ENCODE data around the gene SLC5A11.

Gene SLC5A11

DNA sequence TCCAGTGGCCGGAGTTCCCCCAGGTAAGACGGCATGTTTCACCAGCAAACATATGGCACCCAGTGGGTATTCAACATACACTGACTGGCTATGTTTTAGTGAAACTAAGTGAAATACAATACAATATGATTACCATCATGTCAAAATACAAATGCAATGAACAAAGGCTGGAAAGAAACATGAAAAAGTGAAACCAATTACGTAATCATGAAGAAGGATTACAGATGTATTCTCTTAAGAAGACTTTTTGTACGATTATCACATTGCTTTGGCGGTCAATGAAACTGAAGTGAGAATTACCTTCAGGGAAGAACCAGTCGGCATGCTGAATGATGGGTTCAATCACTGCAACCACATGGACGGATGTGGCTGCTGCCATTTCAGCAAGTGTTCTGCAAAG is 97.7 kb downstream of the SLC5A11 start:
- H3K27me3 ChIP-seq (replicated peaks): no peaks in the 10 kb centered on the region
- H3K4me3 ChIP-seq (ENCODE audit: low read depth, low read length): no peak overlapping the region
- in situ Hi-C loops (cut with HindIII; ENCODE audit: low pct_ligation_motif_present, low sequenced_read_pairs): no loop called here
- TF ChIP-seq, protein P1, sequence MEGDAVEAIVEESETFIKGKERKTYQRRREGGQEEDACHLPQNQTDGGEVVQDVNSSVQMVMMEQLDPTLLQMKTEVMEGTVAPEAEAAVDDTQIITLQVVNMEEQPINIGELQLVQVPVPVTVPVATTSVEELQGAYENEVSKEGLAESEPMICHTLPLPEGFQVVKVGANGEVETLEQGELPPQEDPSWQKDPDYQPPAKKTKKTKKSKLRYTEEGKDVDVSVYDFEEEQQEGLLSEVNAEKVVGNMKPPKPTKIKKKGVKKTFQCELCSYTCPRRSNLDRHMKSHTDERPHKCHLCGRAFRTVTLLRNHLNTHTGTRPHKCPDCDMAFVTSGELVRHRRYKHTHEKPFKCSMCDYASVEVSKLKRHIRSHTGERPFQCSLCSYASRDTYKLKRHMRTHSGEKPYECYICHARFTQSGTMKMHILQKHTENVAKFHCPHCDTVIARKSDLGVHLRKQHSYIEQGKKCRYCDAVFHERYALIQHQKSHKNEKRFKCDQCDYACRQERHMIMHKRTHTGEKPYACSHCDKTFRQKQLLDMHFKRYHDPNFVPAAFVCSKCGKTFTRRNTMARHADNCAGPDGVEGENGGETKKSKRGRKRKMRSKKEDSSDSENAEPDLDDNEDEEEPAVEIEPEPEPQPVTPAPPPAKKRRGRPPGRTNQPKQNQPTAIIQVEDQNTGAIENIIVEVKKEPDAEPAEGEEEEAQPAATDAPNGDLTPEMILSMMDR (IDR thresholded peaks at IDR 0.05; ENCODE audit: low read depth, low read length, missing control alignments): no peak
- no peak overlapping the region for H3K27ac ChIP-seq
- H3K36me3 ChIP-seq (replicated peaks): peaks cover 56% of the 10 kb centered on the region
- DNase-seq: no peak

DNA sequence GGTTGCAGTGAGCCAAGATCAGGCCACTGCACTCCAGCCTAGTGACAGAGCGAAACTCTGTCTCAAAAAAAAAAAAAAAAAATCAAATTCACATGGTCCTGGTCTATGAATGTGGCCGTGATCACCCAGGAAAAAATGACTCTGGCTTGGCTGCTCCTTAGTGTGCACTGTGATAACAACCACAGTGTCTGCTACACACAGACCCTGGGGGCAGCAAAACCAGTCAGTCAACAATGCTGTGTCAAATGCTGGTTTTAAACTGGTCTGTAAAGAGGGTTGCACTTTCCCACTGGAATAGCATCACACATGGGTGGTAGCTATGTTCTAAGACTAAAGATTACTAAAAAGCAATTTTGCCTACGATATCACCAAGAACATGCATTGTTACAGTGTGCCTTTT is 98.4 kb downstream of the SLC5A11 start:
- in situ Hi-C loops (cut with HindIII; ENCODE audit: low pct_ligation_motif_present, low sequenced_read_pairs): no loop called here
- TF ChIP-seq, protein P1 (IDR thresholded peaks at IDR 0.05; ENCODE audit: low read depth, low read length, missing control alignments): no peak
- no peak for DNase-seq

DNA sequence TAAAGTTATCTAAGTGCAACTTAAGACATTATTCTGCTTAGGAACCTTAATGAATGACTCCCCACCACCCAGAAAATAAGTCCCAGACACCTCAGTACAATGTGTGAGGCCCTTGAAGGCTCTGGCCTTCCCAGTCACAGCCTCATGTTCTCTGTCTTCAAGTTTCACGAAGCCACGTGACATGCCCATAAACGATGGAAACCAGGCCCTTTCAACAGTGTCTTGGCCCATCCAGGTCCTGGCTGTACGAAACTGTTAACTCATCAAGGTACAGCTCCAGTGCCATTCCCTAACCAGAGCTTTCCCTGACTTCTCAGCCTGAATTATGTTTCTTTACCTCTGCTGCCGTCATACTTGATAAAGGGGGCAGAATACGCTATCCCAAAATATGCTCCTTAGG is 100.4 kb downstream of the SLC5A11 start:
- in situ Hi-C loops (cut with HindIII; ENCODE audit: low pct_ligation_motif_present, low sequenced_read_pairs): no loop called here
- DNase-seq: no peak
- no peak overlapping the region for H3K27ac ChIP-seq
- H3K4me3 ChIP-seq (ENCODE audit: low read depth, low read length): no peak overlapping the region
- peaks cover 39% of the 10 kb centered on the region for H3K36me3 ChIP-seq (replicated peaks)
- TF ChIP-seq, protein P1 (IDR thresholded peaks at IDR 0.05; ENCODE audit: low read depth, low read length, missing control alignments): no peak
- H3K27me3 ChIP-seq (replicated peaks): no peaks in the 10 kb centered on the region

More for the DNA sequence above, 98.4 kb downstream of the SLC5A11 start:
- Histone ChIP-seq H3K36me3 (replicated peaks) (peaks cover 53% of the 10 kb centered on the region), H3K27ac (no peak overlapping the region), H3K4me3 (ENCODE audit: low read depth, low read length) (no peak overlapping the region), H3K27me3 (replicated peaks) (no peaks in the 10 kb centered on the region)

DNA sequence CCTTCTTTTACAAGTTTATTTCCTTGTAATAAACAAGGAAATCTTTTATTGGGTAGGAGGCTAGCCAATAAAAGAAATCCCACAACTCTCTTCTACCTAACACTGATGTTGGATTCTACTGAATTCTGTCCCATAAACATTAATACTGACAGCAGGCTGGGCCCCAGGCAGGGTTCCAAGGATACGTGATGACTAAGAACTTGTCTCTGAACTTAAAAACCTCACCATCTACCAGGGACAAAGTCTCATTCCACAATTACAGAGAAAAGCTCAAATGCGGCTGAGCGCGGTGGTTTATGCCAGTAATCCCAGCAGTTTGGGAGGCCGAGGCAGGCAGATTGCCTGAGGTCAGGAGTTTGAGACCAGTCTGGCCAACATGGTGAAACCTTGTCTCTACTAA is 104.5 kb downstream of the SLC5A11 start:
- H3K27ac ChIP-seq: no peak overlapping the region
- TF ChIP-seq, protein P1 (IDR thresholded peaks at IDR 0.05; ENCODE audit: low read depth, low read length, missing control alignments): no peak
- DNase-seq: peak; percentile 72
- H3K36me3 ChIP-seq (replicated peaks): peaks cover 55% of the 10 kb centered on the region
- H3K4me3 ChIP-seq (ENCODE audit: low read depth, low read length): no peak overlapping the region
- in situ Hi-C loops (cut with HindIII; ENCODE audit: low pct_ligation_motif_present, low sequenced_read_pairs): no loop called here
- H3K27me3 ChIP-seq (replicated peaks): no peaks in the 10 kb centered on the region

DNA sequence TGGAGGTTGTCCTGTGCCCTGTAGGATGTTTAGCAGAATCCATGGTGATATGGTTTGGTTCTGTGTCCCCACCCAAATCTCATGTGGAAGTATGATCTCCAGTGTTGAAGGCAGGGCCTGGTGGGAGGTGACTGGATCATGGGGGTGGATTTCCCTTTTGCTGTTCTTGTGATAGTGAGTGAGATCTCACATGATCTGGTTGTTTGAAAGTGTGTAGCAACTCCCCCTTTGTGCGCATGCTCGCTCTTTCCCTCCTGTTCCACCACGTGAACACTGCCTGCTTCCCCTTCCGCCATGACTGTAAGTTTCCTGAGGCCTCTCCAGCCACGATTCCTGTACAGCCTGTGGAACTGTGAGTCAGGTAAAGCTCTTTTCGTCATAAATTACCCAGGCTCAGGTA is 107.5 kb downstream of the SLC5A11 start:
- H3K27ac ChIP-seq: no peak overlapping the region
- H3K36me3 ChIP-seq (replicated peaks): peaks cover 67% of the 10 kb centered on the region
- H3K4me3 ChIP-seq (ENCODE audit: low read depth, low read length): no peak overlapping the region
- DNase-seq: no peak
- in situ Hi-C loops (cut with HindIII; ENCODE audit: low pct_ligation_motif_present, low sequenced_read_pairs): no loop called here
- TF ChIP-seq, protein P1 (IDR thresholded peaks at IDR 0.05; ENCODE audit: low read depth, low read length, missing control alignments): no peak
- H3K27me3 ChIP-seq (replicated peaks): no peaks in the 10 kb centered on the region

DNA sequence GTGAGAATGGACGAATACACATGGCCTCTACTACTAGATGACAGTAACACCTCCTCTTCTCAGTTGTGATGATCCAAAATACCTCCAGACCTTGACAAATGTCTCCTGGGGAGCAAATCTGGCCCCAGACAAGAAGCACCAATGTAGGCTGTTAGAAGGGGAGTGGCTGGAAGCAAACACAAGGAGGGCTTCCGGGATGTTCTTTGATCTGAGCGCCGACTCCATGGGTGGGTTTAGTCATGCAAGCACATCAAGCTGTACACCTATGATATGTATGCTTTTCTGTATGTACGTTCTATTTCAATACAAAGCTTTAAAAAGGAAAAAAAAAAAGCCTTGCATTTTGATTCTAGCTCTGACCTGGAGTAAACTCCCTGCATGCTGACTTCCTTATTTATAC is 108.0 kb downstream of the SLC5A11 start:
- in situ Hi-C loops (cut with HindIII; ENCODE audit: low pct_ligation_motif_present, low sequenced_read_pairs): no loop called here
- no peak for DNase-seq
- no peak overlapping the region for H3K27ac ChIP-seq
- TF ChIP-seq, protein P1 (IDR thresholded peaks at IDR 0.05; ENCODE audit: low read depth, low read length, missing control alignments): no peak
- no peak overlapping the region for H3K4me3 ChIP-seq (ENCODE audit: low read depth, low read length)
- no peaks in the 10 kb centered on the region for H3K27me3 ChIP-seq (replicated peaks)
- H3K36me3 ChIP-seq (replicated peaks): peaks cover 71% of the 10 kb centered on the region

Data from brain microvascular endothelial cell (primary cell).